Mammary epithelial cell (primary cell): ENCODE data around the gene SLC30A2.

ENCODE experiments used
- EZH2 ChIP-seq: IDR thresholded peaks from 2 replicates; pipeline ENCODE4 v1.6.1; 2012; ENCODE audit warnings: low read length, inconsistent platforms, borderline replicate concordance
- TF ChIP-seq, protein P1 (sequence below), 2 donors: IDR thresholded peaks in 1 of 2; conservative IDR thresholded peaks in 1 of 2; 2 replicates each; pipeline ENCODE4 v1.5.1; 2011 to 2012; ENCODE audit warnings: inconsistent platforms in 2 of 2, low read length in 2 of 2, mild to moderate bottlenecking in 2 of 2, control low read depth in 1 of 2, low read depth in 1 of 2; ENCODE audit not compliant: insufficient read depth in 1 of 2; ENCODE audit errors: extremely low read depth in 1 of 2

GRCh38 chr1:26017606-26018005 is 28.3 kb downstream of the SLC30A2 start:
- TF ChIP-seq EZH2 = no peak
- TF ChIP-seq, protein P1, sequence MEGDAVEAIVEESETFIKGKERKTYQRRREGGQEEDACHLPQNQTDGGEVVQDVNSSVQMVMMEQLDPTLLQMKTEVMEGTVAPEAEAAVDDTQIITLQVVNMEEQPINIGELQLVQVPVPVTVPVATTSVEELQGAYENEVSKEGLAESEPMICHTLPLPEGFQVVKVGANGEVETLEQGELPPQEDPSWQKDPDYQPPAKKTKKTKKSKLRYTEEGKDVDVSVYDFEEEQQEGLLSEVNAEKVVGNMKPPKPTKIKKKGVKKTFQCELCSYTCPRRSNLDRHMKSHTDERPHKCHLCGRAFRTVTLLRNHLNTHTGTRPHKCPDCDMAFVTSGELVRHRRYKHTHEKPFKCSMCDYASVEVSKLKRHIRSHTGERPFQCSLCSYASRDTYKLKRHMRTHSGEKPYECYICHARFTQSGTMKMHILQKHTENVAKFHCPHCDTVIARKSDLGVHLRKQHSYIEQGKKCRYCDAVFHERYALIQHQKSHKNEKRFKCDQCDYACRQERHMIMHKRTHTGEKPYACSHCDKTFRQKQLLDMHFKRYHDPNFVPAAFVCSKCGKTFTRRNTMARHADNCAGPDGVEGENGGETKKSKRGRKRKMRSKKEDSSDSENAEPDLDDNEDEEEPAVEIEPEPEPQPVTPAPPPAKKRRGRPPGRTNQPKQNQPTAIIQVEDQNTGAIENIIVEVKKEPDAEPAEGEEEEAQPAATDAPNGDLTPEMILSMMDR (conservative IDR thresholded peaks at IDR 0.05 in 1 of 2, IDR thresholded peaks at IDR 0.05 in 1 of 2; ENCODE audit: extremely low read depth in 1 of 2, insufficient read depth in 1 of 2, low read depth in 1 of 2, low read length in 2 of 2) = no peak
